GM21619 (cell line): ENCODE data around the gene NT5DC1.
"Not testable (repeated sequence)": the region's sequence is repeated elsewhere in the genome, so short reads cannot be mapped to it uniquely, and the experiment has no call there.

Experiments
- ATAC-seq: cut with Tn5 transposase; IDR thresholded peaks from one replicate; pipeline ENCODE4 v1.9.1; 2021; ENCODE audit not compliant: unreplicated experiment

The NT5DC1 gene

GRCh38 chr6:116267836-116268588 is 167.4 kb downstream of the NT5DC1 start:
- ATAC-seq, result peak; percentile 5

DNA sequence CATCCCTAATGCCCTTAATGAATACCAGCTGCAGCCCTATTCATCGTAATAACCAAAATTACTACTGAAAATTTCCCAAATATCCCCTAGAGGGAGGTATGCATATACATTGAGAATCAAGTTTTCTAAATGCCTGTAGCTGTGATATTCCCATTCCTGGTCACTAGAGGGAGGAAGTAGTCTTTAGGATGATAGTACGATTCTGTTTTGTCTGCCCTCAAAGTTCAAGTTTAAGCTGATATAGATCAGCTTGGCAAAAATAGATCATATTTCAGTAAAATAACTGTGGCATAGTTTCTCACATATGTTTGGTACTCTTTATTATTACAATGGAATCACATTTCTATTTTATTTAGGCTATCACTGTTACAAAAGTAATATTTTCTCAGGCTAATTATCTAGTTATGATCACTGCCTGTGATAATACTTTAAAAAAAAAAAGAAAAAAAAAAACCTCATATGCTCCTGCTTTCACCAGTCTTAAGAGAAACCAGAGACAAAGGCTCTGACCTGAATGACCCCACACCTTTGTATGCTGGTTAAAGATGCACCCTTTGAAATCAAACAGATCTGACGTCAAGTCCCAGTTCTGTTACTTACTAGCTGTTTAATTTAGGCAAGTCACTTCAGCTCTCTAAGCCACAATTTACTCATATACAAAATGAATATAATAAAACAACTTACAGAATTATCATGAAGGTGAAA is 168.1 kb downstream of the NT5DC1 start:
- ATAC-seq, result peak; percentile 87

GRCh38 chr6:116271149-116271708 is 170.6 kb downstream of the NT5DC1 start:
- ATAC-seq, result no peak

DNA sequence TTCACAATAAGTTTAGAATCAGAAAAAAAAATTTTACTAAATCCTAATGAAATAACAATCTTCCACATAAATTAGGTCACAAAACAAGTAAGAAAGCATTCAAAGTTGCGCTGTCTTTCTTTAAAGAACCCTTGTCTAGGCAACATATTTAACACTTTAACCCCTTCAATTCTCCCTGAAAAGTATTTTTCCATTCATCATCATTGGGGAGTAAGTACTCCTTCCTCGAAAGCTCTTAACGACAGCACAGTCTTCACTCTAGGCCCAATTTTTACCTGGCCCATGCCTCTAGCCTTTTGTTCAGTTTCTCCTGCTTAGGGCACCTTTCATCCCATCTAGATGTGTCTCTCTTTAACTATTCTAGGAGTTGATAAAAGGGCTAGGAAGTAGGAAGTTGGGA is 176.5 kb downstream of the NT5DC1 start:
- no peak for ATAC-seq

- no peak for ATAC-seq
Observed at GRCh38 chr6:116278481-116278829, 177.8 kb downstream of the NT5DC1 start.

GRCh38 chr6:116278854-116279231 is 178.2 kb downstream of the NT5DC1 start:
- peak; percentile 0 for ATAC-seq

GRCh38 chr6:116279232-116280160 is 178.8 kb downstream of the NT5DC1 start, which contains the start of gene TSPYL1:
TSPYL1 (minus strand) TSS chr6:116279930; CDS start chr6:116279830, 100 bp downstream.
- peak; percentile 94 for ATAC-seq

DNA sequence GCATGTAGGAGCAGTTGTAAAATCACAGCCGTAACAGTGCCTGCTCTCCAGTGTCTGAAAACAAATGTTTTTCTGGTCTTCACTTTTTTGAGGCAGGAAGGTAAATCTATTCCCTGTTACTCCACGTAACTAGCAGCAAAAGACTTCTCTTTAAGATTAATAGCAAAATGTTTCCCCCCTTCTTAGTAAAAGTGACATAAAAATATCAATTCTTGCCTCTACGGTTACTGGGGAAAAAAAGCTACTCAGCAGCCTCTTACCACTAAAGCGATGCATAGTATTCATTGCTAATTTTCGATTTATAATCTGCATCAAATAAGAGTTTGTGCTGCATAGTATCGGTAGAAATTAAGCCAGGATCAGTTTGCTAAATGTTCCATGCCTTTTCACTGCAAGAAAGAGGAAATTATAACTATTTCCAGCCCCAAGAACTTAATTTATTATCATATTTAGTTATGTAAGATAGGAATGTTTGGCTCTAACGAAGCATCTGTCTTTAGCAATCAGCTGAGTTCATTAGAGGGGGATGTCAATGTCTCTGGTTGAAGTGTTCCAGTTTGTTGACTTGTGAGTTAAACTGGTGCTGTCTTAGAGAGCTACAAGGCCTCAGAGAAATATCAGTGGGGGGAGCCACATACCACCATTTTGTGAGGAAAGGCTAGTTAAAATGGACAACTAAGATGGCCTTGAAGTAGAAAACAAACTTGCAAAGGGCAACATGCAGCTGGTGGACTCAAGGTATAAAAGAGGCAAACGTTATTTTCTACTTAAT is 179.7 kb downstream of the NT5DC1 start:
- ATAC-seq, result no peak

- ATAC-seq, result no peak
Observed at GRCh38 chr6:116280933-116281316, 180.3 kb downstream of the NT5DC1 start.

- no peak for ATAC-seq
Observed at GRCh38 chr6:116282698-116283097, 182.0 kb downstream of the NT5DC1 start.

GRCh38 chr6:116283191-116283590 is 182.5 kb downstream of the NT5DC1 start:
- ATAC-seq, result no peak

GRCh38 chr6:116284984-116285383 is 184.3 kb downstream of the NT5DC1 start:
- not testable (repeated sequence) for ATAC-seq

DNA sequence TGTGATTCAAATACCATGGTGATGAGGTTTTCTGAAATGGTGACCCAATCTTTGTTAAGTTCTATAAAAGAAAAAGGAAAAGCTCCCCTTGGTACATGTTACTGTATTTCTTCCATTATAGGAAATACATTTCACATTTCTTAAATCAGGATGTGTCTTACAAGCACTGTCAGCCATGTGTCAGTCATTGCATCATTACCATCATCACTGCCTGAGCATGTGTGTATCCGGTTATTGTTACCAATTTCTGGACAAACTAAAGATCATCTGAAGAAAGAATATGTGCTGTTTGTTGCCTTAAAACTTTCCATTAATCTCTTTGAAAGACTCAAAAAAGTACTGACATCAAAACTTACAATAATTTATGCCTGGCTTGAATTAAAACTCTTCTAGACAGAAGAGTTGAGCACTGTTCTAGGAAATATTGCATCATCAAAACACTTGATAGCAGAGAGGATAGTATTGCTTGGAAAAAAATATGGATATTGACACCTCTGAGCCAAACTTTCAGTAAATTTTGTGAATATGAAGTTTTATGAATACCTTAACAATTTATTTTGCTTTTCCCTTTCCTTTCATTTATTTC is 186.2 kb downstream of the NT5DC1 start:
- ATAC-seq, result no peak

- peak; percentile 78 for ATAC-seq
Observed at GRCh38 chr6:116287689-116288282, 187.1 kb downstream of the NT5DC1 start.

DNA sequence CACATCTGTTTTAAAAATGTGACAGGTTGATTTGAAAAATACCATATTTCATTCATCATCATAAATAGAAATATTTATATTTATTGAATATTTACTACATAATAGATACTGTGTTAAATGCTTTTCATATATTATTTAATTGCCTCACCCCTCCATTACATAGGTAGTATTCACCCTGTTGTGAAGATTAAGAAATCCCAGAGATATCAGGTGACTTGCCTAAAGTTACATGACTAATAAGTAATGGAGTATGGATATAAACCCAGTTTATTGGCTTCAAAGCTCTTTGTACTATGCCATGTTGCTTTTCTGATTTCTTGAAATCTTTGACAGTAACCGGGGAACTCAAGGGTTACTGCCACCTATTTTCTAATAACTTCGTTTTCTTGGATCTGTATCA is 189.2 kb downstream of the NT5DC1 start:
- ATAC-seq, result no peak

- no peak for ATAC-seq
Observed at GRCh38 chr6:116290799-116291198, 190.1 kb downstream of the NT5DC1 start.

GRCh38 chr6:116291701-116292396 is 191.2 kb downstream of the NT5DC1 start:
- ATAC-seq, result no peak

DNA sequence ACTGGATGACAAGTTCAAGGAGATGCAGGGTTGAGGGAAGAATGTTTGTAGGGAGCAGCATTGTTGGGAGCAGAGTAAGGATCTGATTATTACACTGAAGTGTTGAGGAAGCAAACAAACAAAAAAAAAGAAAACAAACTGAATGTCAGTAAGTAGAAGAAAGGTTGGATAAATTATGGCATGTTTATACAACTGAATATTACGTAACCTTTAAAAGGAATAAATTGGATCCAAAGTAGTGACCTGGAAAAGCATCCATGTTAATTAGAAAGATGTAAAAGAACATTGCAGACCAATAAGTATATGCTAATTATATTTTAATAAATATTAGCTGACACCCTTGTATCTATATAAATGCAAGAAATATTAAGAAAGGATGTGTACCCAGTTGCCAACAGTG is 191.9 kb downstream of the NT5DC1 start:
- ATAC-seq, result no peak

DNA sequence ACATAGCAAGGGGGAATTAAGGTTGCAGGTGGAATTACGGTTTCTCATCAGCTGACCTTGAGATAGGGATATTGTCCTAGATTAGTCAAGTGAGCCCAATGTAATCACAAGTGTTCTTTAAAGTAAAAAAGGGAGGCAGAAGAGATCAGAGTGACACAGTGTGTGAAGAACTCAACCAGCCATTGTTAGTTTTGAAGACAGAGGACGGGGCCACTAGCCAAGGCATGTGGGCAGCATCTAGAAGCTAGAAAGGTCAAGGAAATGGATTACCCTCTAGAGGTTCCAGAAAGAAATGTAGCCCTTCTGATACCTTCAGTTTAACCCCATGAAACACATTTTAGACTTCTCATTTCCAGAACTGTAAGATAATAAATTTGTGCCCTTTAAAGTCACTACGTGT is 197.6 kb downstream of the NT5DC1 start:
- ATAC-seq, result no peak
